ENCODE measurements around the gene MAP3K19.

Gene MAP3K19

GRCh38 chr2:134949981-134950708 lies 97.1 kb downstream of the MAP3K19 start:
- Histone ChIP-seq H3K79me2 (ENCODE audit: insufficient read depth, low read length) (peaks cover 15% of the 10 kb centered on the region; the same call in 1 of the 2 replicates), H3K36me3 (ENCODE audit: insufficient read depth, low read length) (peaks cover 95% of the 10 kb centered on the region), H3K9me3 (ENCODE audit: insufficient read depth, low read length, severe bottlenecking) (no peaks in the 10 kb centered on the region), H3K4me2 (ENCODE audit: insufficient read depth, low read length) (no peak overlapping the region), H3K4me3 (ENCODE audit: low read depth in 1 of 2, low read length in 2 of 2) (no peak overlapping the region), H3K27me3 (ENCODE audit: insufficient read depth, low read length, poor library complexity) (no peaks in the 10 kb centered on the region), H2AFZ (ENCODE audit: low read depth, low read length) (no peak overlapping the region), H3K27ac (ENCODE audit: low read length) (no peak overlapping the region), H4K20me1 (ENCODE audit: insufficient read depth, low read length) (peaks cover 15% of the 10 kb centered on the region), H3K9ac (ENCODE audit: low read depth, low read length) (no peak overlapping the region), H3K4me1 (ENCODE audit: insufficient read depth, low read length) (no peaks in the 10 kb centered on the region)
- DNase-seq: no peak
- no peak for ATAC-seq (ENCODE audit: insufficient read depth, low read depth)
- TF ChIP-seq, protein P1, sequence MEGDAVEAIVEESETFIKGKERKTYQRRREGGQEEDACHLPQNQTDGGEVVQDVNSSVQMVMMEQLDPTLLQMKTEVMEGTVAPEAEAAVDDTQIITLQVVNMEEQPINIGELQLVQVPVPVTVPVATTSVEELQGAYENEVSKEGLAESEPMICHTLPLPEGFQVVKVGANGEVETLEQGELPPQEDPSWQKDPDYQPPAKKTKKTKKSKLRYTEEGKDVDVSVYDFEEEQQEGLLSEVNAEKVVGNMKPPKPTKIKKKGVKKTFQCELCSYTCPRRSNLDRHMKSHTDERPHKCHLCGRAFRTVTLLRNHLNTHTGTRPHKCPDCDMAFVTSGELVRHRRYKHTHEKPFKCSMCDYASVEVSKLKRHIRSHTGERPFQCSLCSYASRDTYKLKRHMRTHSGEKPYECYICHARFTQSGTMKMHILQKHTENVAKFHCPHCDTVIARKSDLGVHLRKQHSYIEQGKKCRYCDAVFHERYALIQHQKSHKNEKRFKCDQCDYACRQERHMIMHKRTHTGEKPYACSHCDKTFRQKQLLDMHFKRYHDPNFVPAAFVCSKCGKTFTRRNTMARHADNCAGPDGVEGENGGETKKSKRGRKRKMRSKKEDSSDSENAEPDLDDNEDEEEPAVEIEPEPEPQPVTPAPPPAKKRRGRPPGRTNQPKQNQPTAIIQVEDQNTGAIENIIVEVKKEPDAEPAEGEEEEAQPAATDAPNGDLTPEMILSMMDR (IDR thresholded peaks at IDR 0.05; ENCODE audit: borderline replicate concordance, extremely low read depth, low read length, poor library complexity, severe bottlenecking): no peak
- TF ChIP-seq EZH2 (IDR thresholded peaks at IDR 0.05; ENCODE audit: borderline replicate concordance, low read depth, low read length, severe bottlenecking): no peak

DNA sequence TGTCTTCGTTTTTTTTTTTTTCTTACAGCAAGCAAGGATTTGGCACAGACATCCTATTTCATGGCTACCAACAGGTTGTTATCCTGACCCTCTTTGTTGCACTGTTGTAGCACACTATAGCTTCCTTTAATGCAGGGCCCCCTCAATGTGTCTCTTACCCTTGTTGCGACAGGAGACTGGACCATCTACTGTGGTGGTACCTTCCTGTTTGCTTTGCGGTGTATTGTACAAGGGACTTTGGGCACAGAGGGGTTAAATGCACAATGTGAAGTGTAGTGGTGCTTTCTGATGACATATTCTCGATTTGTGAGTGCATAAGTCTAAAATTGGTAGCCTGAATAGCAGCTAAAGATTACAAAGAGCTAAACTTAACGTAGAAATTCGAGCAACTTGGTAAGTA lies 101.2 kb downstream of the MAP3K19 start:
- peaks cover 79% of the 10 kb centered on the region for H3K36me3 ChIP-seq (ENCODE audit: insufficient read depth, low read length)

DNA sequence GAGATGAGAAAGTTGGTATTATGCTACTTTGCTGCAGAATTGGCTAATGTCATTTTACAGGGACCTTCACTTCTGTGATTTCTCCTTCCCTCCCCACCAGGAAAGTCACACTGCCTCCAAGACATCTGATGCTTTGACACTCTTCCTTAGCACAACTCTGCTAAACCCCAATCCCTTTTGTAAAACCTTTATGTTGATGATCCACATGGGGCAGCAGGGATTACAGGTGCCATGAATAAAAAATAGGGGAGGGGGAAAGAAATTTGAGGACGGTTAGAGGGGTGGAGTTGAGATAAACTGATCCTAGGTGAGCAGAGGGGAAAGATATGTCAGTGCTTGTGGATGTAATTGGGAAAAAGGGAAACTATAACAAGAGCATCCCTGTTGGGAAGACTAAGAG lies 102.3 kb downstream of the MAP3K19 start:
- Histone ChIP-seq H2AFZ (ENCODE audit: low read depth, low read length) (no peak overlapping the region), H3K9ac (ENCODE audit: low read depth, low read length) (no peak overlapping the region), H3K9me3 (ENCODE audit: insufficient read depth, low read length, severe bottlenecking) (no peaks in the 10 kb centered on the region), H3K27ac (ENCODE audit: low read length) (no peak overlapping the region), H3K27me3 (ENCODE audit: insufficient read depth, low read length, poor library complexity) (no peaks in the 10 kb centered on the region), H3K4me1 (ENCODE audit: insufficient read depth, low read length) (no peaks in the 10 kb centered on the region), H4K20me1 (ENCODE audit: insufficient read depth, low read length) (peaks cover 17% of the 10 kb centered on the region; the same call in 1 of the 2 replicates), H3K4me2 (ENCODE audit: insufficient read depth, low read length) (no peak overlapping the region), H3K4me3 (ENCODE audit: low read depth in 1 of 2, low read length in 2 of 2) (no peak overlapping the region), H3K36me3 (ENCODE audit: insufficient read depth, low read length) (peaks cover 78% of the 10 kb centered on the region), H3K79me2 (ENCODE audit: insufficient read depth, low read length) (peaks cover 44% of the 10 kb centered on the region)
- TF ChIP-seq, protein P1 (IDR thresholded peaks at IDR 0.05; ENCODE audit: borderline replicate concordance, extremely low read depth, low read length, poor library complexity, severe bottlenecking): no peak
- TF ChIP-seq EZH2 (IDR thresholded peaks at IDR 0.05; ENCODE audit: borderline replicate concordance, low read depth, low read length, severe bottlenecking): no peak
- no peak for DNase-seq
- ATAC-seq (ENCODE audit: insufficient read depth, low read depth): no peak

More for the DNA sequence above, 101.2 kb downstream of the MAP3K19 start:
- Histone ChIP-seq H3K79me2 (ENCODE audit: insufficient read depth, low read length) (peaks cover 36% of the 10 kb centered on the region), H3K4me1 (ENCODE audit: insufficient read depth, low read length) (no peaks in the 10 kb centered on the region), H3K9me3 (ENCODE audit: insufficient read depth, low read length, severe bottlenecking) (no peaks in the 10 kb centered on the region), H3K4me3 (ENCODE audit: low read depth in 1 of 2, low read length in 2 of 2) (no peak overlapping the region), H3K27me3 (ENCODE audit: insufficient read depth, low read length, poor library complexity) (no peaks in the 10 kb centered on the region), H3K9ac (ENCODE audit: low read depth, low read length) (no peak overlapping the region), H3K27ac (ENCODE audit: low read length) (no peak overlapping the region), H3K4me2 (ENCODE audit: insufficient read depth, low read length) (no peak overlapping the region), H2AFZ (ENCODE audit: low read depth, low read length) (no peak overlapping the region), H4K20me1 (ENCODE audit: insufficient read depth, low read length) (peaks cover 15% of the 10 kb centered on the region)
- TF ChIP-seq, protein P1 (IDR thresholded peaks at IDR 0.05; ENCODE audit: borderline replicate concordance, extremely low read depth, low read length, poor library complexity, severe bottlenecking): no peak
- TF ChIP-seq EZH2 (IDR thresholded peaks at IDR 0.05; ENCODE audit: borderline replicate concordance, low read depth, low read length, severe bottlenecking): no peak
- ATAC-seq (ENCODE audit: insufficient read depth, low read depth) (no peak), DNase-seq (no peak)

Data from DND-41 (cell line).